Fibroblast of mammary gland (primary cell): Measurements from ENCODE around the gene ELAC1.
"Not testable (repeated sequence)": the region's sequence is repeated elsewhere in the genome, so short reads cannot be mapped to it uniquely, and the experiment has no call there.

ENCODE experiments used
- DNase-seq: peaks from one replicate; pipeline ENCODE4 v3.0.0-alpha.2; 2010; ENCODE audit warnings: low read depth
- H3K4me3 ChIP-seq: 2 replicates; pipeline ENCODE4 v1.5.1; 2011; ENCODE audit warnings: low read depth, mild to moderate bottlenecking, low read length, moderate library complexity; ENCODE audit not compliant: control insufficient read depth
- CTCF ChIP-seq: conservative IDR thresholded peaks from 2 replicates; pipeline ENCODE4 v1.5.1; 2011; ENCODE audit warnings: low read depth, low read length, inconsistent platforms; ENCODE audit not compliant: control insufficient read depth, insufficient read depth

Gene ELAC1

GRCh38 chr18:50970006-50970405 lies 2.2 kb downstream of the ELAC1 start:
- DNase-seq, result no peak
- TF ChIP-seq CTCF, result no peak
- H3K4me3 ChIP-seq, result no peak overlapping the region

- not testable (repeated sequence) for DNase-seq
Observed at GRCh38 chr18:50972404-50972803, 4.6 kb downstream of the ELAC1 start.

GRCh38 chr18:50973367-50974126 lies 5.7 kb downstream of the ELAC1 start:
- H3K4me3 ChIP-seq, result no peak overlapping the region
- peak; percentile 88 for DNase-seq
- no peak for TF ChIP-seq CTCF

More at GRCh38 chr18:50972404-50972803, 4.6 kb downstream of the ELAC1 start:
- not testable (repeated sequence) for H3K4me3 ChIP-seq

- H3K4me3 ChIP-seq, result no peak overlapping the region
- no peak for DNase-seq
- no peak for TF ChIP-seq CTCF
Observed at GRCh38 chr18:50977037-50977760, 9.4 kb downstream of the ELAC1 start.

GRCh38 chr18:50981381-50981780 lies 13.5 kb downstream of the ELAC1 start:
- TF ChIP-seq CTCF, result no peak
- DNase-seq, result no peak
- H3K4me3 ChIP-seq, result no peak overlapping the region

GRCh38 chr18:50982086-50982801 lies 14.4 kb downstream of the ELAC1 start:
- DNase-seq, result no peak
- TF ChIP-seq CTCF, result no peak
- H3K4me3 ChIP-seq, result no peak overlapping the region

GRCh38 chr18:50982802-50983179 lies 15.0 kb downstream of the ELAC1 start:
- peak; percentile 48 for DNase-seq
- peak; percentile 29 for TF ChIP-seq CTCF
- no peak overlapping the region for H3K4me3 ChIP-seq
